SU-DHL-6 (cell line): Measurements from ENCODE around the gene ZFAND2A.
A peak's percentile ranks its signal among the peaks of the same experiment; 100 is the strongest.

ENCODE experiments used
- H2AFZ ChIP-seq: fragments of 200-600 bp; sonication (generic); 2 replicates; pipeline ENCODE4 v1.6.1; 2014; ENCODE audit warnings: low read depth, mild to moderate bottlenecking, moderate library complexity, mixed read lengths, antibody characterized with exemption, low read length; ENCODE audit not compliant: severe bottlenecking
- H3F3A ChIP-seq: fragments of 200-600 bp; shearing (Covaris generic); 2 replicates; pipeline ENCODE4 v1.6.0; 2016; ENCODE audit warnings: antibody characterized with exemption, mild to moderate bottlenecking; ENCODE audit not compliant: insufficient read depth
- H3K27ac ChIP-seq: fragments of 200-600 bp; sonication (generic); 2 replicates; pipeline ENCODE4 v1.5.1; 2016; ENCODE audit warnings: low read depth, mild to moderate bottlenecking, low read length, moderate library complexity, mixed read lengths
- H3K27me3 ChIP-seq: fragments of 200-600 bp; sonication (generic), shearing (Covaris generic); 2 replicates; pipeline ENCODE4 v1.6.0; 2014; ENCODE audit warnings: mild to moderate bottlenecking, low read length
- H3K36me3 ChIP-seq: fragments of 200-600 bp; sonication (generic); 2 replicates; pipeline ENCODE4 v1.6.1; 2014; ENCODE audit warnings: mild to moderate bottlenecking, low read length, mixed read lengths
- H3K4me2 ChIP-seq: fragments of 300-600, 200-600 bp; shearing (Covaris generic), sonication (generic); 2 replicates; pipeline ENCODE4 v1.6.0; 2014; ENCODE audit warnings: low read length, low read depth, mild to moderate bottlenecking; ENCODE audit not compliant: poor library complexity, severe bottlenecking
- H3K4me3 ChIP-seq: fragments of 200-600 bp; sonication (generic); 2 replicates; pipeline ENCODE4 v1.5.1; 2014; ENCODE audit warnings: antibody characterized with exemption, low read length, mild to moderate bottlenecking, mixed read lengths; ENCODE audit not compliant: insufficient read depth, poor library complexity, severe bottlenecking
- H3K79me2 ChIP-seq: fragments of 200-600 bp; sonication (generic); 2 replicates; pipeline ENCODE4 v1.6.1; 2014; ENCODE audit warnings: mild to moderate bottlenecking, low read length, moderate library complexity; ENCODE audit not compliant: insufficient read depth
- H3K9ac ChIP-seq: fragments of 200-600 bp; sonication (generic); 2 replicates; pipeline ENCODE4 v1.7.0; 2014; ENCODE audit warnings: mild to moderate bottlenecking, low read length
- H3K9me2 ChIP-seq: fragments of 200-600 bp; sonication (generic); replicated peaks from 2 replicates; pipeline ENCODE4 v1.6.1; 2014; ENCODE audit warnings: low read length; ENCODE audit not compliant: insufficient read depth
- H3K9me3 ChIP-seq: fragments of 200-600 bp; sonication (generic); 2 replicates; pipeline ENCODE4 v1.6.1; 2014; ENCODE audit warnings: low read length, mixed read lengths; ENCODE audit not compliant: insufficient read depth
- H4K20me1 ChIP-seq: fragments of 200-600 bp; sonication (generic); 2 replicates; pipeline ENCODE4 v1.6.1; 2014; ENCODE audit warnings: low read depth, mild to moderate bottlenecking, antibody characterized with exemption, low read length, moderate library complexity, mixed read lengths
- CTCF ChIP-seq: fragments of 200-600 bp; sonication (generic); IDR thresholded peaks from one replicate; pipeline ENCODE4 v1.5.1; 2017; ENCODE audit warnings: antibody characterized with exemption, mild to moderate bottlenecking, low read length, moderate library complexity; ENCODE audit not compliant: insufficient read depth, poor library complexity, severe bottlenecking
- EZH2phosphoT487 ChIP-seq: fragments of 200-600 bp; sonication (generic), shearing (Covaris generic); conservative IDR thresholded peaks from 2 replicates; pipeline ENCODE4 v1.6.1; 2018; ENCODE audit warnings: mild to moderate bottlenecking, antibody characterized with exemption, low read length, moderate library complexity, mixed read lengths

ZFAND2A gene

GRCh38 chr7:1170741-1171501 lies 10.9 kb upstream of the ZFAND2A start:
- Histone ChIP-seq H3K27me3 (no peaks in the 10 kb centered on the region), H3K4me3 (no peak overlapping the region), H4K20me1 (no peaks in the 10 kb centered on the region), H2AFZ (no peak overlapping the region), H3K4me2 (no peak overlapping the region), H3K9me2 (no peaks in the 10 kb centered on the region), H3K27ac (no peak overlapping the region), H3K9ac (no peak overlapping the region), H3K79me2 (no peaks in the 10 kb centered on the region), H3K9me3 (no peaks in the 10 kb centered on the region), H3F3A (no peaks in the 10 kb centered on the region), H3K36me3 (no peaks in the 10 kb centered on the region)
- TF ChIP-seq EZH2phosphoT487: no peak
- TF ChIP-seq CTCF: no peak

GRCh38 chr7:1169409-1170368 lies 9.7 kb upstream of the ZFAND2A start:
- Histone ChIP-seq H3K4me3 (no peak overlapping the region), H2AFZ (peak overlapping the region; percentile 3), H3K9ac (no peak overlapping the region), H3K4me2 (peak overlapping the region; percentile 15), H3F3A (no peaks in the 10 kb centered on the region), H3K27ac (no peak overlapping the region), H3K9me2 (no peaks in the 10 kb centered on the region), H3K36me3 (no peaks in the 10 kb centered on the region), H3K79me2 (no peaks in the 10 kb centered on the region), H4K20me1 (no peaks in the 10 kb centered on the region), H3K27me3 (no peaks in the 10 kb centered on the region), H3K9me3 (no peaks in the 10 kb centered on the region)
- no peak for TF ChIP-seq EZH2phosphoT487
- TF ChIP-seq CTCF: peak; percentile 95

DNA sequence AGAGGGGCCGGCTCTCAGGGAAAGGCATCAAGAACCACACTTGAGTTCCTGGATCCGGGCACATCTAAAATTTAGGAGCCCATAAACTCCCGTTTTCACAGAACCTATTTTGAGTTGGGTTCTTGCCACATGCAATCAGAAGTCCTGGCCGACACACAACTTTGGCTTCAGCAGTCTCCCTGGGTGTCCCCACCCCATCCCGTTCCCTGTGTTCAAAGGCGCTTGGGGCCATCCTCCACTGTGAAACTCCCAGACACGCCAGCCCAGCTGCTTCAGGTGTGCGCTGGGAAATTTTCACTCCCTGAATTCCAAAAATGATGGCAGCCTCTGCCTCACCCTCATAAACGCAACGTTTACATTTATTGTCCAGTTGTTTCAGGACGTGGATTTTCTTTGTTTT lies 8.4 kb upstream of the ZFAND2A start:
- no peak overlapping the region for H2AFZ ChIP-seq
- H3F3A ChIP-seq: no peaks in the 10 kb centered on the region
- H4K20me1 ChIP-seq: no peaks in the 10 kb centered on the region
- no peaks in the 10 kb centered on the region for H3K36me3 ChIP-seq
- H3K79me2 ChIP-seq: no peaks in the 10 kb centered on the region
- H3K9me2 ChIP-seq: no peaks in the 10 kb centered on the region
- H3K4me3 ChIP-seq: no peak overlapping the region
- H3K4me2 ChIP-seq: no peak overlapping the region
- no peaks in the 10 kb centered on the region for H3K9me3 ChIP-seq
- H3K27me3 ChIP-seq: no peaks in the 10 kb centered on the region
- H3K9ac ChIP-seq: no peak overlapping the region
- no peak for TF ChIP-seq CTCF
- no peak for TF ChIP-seq EZH2phosphoT487
- H3K27ac ChIP-seq: no peak overlapping the region
